Measurements from ENCODE around the gene ZNF862. TPM values are rescaled to one million over a fixed set of nuclear protein-coding genes. Genes with fewer than 3 reads are reported as not detected.

The ZNF862 gene
- total and polyA plus RNA-seq, 2 donors (not counting 3 experiments of a cell fraction or from before 2014, with no cell fraction given) = 10.8 to 14.7 TPM

- no peak overlapping the region for H3K4me3 ChIP-seq (replicated peaks in 1 of 3; ENCODE audit: insufficient read depth in 1 of 3, low read depth in 1 of 3, low read length in 3 of 3)
- no peak overlapping the region for H3K4me2 ChIP-seq (ENCODE audit: insufficient read depth, low read length)
- ChIA-PET CTCF (no interaction called here), POLR2A (no interaction called here)
- H3K79me2 ChIP-seq (ENCODE audit: control insufficient read depth, insufficient read depth, low read length) = no peaks in the 10 kb centered on the region
- no peak overlapping the region for H3K9ac ChIP-seq (replicated peaks; ENCODE audit: extremely low read depth, insufficient read depth, low read length)
- no peaks in the 10 kb centered on the region for H3K9me3 ChIP-seq (replicated peaks; ENCODE audit: control insufficient read depth, insufficient read depth, low read length)
- no peaks in the 10 kb centered on the region for H3K36me3 ChIP-seq (ENCODE audit: control insufficient read depth in 2 of 2, extremely low read depth in 1 of 2, insufficient read depth in 2 of 2, low read length in 2 of 2)
- intact Hi-C loops (cut with micrococcal nuclease) = no loop called here
- dilution Hi-C loops (cut with MboI; ENCODE audit: extremely low pct_ligation_motif_present, low sequenced_read_pairs) = no loop called here
- no peaks in the 10 kb centered on the region for H3K27me3 ChIP-seq (ENCODE audit: control insufficient read depth in 2 of 2, insufficient read depth in 2 of 2, low read length in 2 of 2)
- H3K4me1 ChIP-seq (ENCODE audit: control insufficient read depth, extremely low read depth, insufficient read depth, low read length) = peaks cover 13% of the 10 kb centered on the region
- BruUV-seq (replicated peaks) = no TSS peak
- H2AFZ ChIP-seq (ENCODE audit: low read depth, low read length) = no peak overlapping the region
- DNase-seq (ENCODE audit: low read depth, low spot score) (no peak), FAIRE-seq (no peak)
- H3K27ac ChIP-seq (ENCODE audit: insufficient read depth, low read depth, low read length) = no peak overlapping the region
- TF ChIP-seq MYC (IDR thresholded peaks at IDR 0.05; ENCODE audit: low read depth, low read length) (no peak), JUN (IDR thresholded peaks at IDR 0.05; ENCODE audit: borderline replicate concordance, insufficient read depth, insufficient read length, low read depth) (no peak)
- H4K20me1 ChIP-seq (replicated peaks; ENCODE audit: control insufficient read depth, extremely low read depth, insufficient read depth, low read length) = no peaks in the 10 kb centered on the region
- H3K9me1 ChIP-seq (replicated peaks; ENCODE audit: control insufficient read depth, extremely low read depth, insufficient read depth, low read length) = no peaks in the 10 kb centered on the region
Observed at GRCh38 chr7:149875396-149875795, 37.2 kb downstream of the ZNF862 start.

- no peaks in the 10 kb centered on the region for H3K27me3 ChIP-seq (ENCODE audit: control insufficient read depth in 2 of 2, insufficient read depth in 2 of 2, low read length in 2 of 2)
- no peak overlapping the region for H3K4me3 ChIP-seq (replicated peaks in 1 of 3; ENCODE audit: insufficient read depth in 1 of 3, low read depth in 1 of 3, low read length in 3 of 3)
- CTCF ChIA-PET = no interaction called here
- H3K4me2 ChIP-seq (ENCODE audit: insufficient read depth, low read length) = no peak overlapping the region
- no peaks in the 10 kb centered on the region for H3K9me1 ChIP-seq (replicated peaks; ENCODE audit: control insufficient read depth, extremely low read depth, insufficient read depth, low read length)
- no peaks in the 10 kb centered on the region for H4K20me1 ChIP-seq (replicated peaks; ENCODE audit: control insufficient read depth, extremely low read depth, insufficient read depth, low read length)
- H2AFZ ChIP-seq (ENCODE audit: low read depth, low read length) = no peak overlapping the region
- H3K4me1 ChIP-seq (ENCODE audit: control insufficient read depth, extremely low read depth, insufficient read depth, low read length) = peaks cover 7% of the 10 kb centered on the region
- H3K27ac ChIP-seq (ENCODE audit: insufficient read depth, low read depth, low read length) = no peak overlapping the region
- no peaks in the 10 kb centered on the region for H3K36me3 ChIP-seq (ENCODE audit: control insufficient read depth in 2 of 2, extremely low read depth in 1 of 2, insufficient read depth in 2 of 2, low read length in 2 of 2)
- no peak overlapping the region for H3K9ac ChIP-seq (replicated peaks; ENCODE audit: extremely low read depth, insufficient read depth, low read length)
- H3K9me3 ChIP-seq (replicated peaks; ENCODE audit: control insufficient read depth, insufficient read depth, low read length) = no peaks in the 10 kb centered on the region
- intact Hi-C loops (cut with micrococcal nuclease) (no loop called here), dilution Hi-C loops (cut with MboI; ENCODE audit: extremely low pct_ligation_motif_present, low sequenced_read_pairs) (no loop called here)
- no TSS peak for BruUV-seq (replicated peaks)
- no peak for TF ChIP-seq GATA2 (IDR thresholded peaks at IDR 0.05; ENCODE audit: insufficient read depth, insufficient read length, low read depth, low read length)
- TF ChIP-seq MAX (IDR thresholded peaks at IDR 0.05; ENCODE audit: insufficient read depth, insufficient read length) = no peak
- TF ChIP-seq JUN (IDR thresholded peaks at IDR 0.05; ENCODE audit: borderline replicate concordance, insufficient read depth, insufficient read length, low read depth) = no peak
- TF ChIP-seq FOS (IDR thresholded peaks at IDR 0.05; ENCODE audit: borderline replicate concordance, insufficient read depth, low read length) = no peak
- no peak for TF ChIP-seq MYC (IDR thresholded peaks at IDR 0.05; ENCODE audit: low read depth, low read length)
- no peak for TF ChIP-seq POLR2AphosphoS5 (IDR thresholded peaks at IDR 0.05; ENCODE audit: insufficient read depth, low read depth, low read length)
- TF ChIP-seq POLR2A (IDR thresholded peaks at IDR 0.05; ENCODE audit: low read depth, low read length) = no peak
- TF ChIP-seq EZH2 (IDR thresholded peaks at IDR 0.05; ENCODE audit: borderline replicate concordance, low read depth, low read length, severe bottlenecking) = no peak
- TF ChIP-seq CTCF (IDR thresholded peaks at IDR 0.05; ENCODE audit: extremely low read depth in 1 of 2, insufficient read depth in 1 of 2, low read depth in 1 of 2, low read length in 2 of 2) = no peak
- H3K79me2 ChIP-seq (ENCODE audit: control insufficient read depth, insufficient read depth, low read length) = no peaks in the 10 kb centered on the region
- FAIRE-seq = no peak
- POLR2A ChIA-PET = no interaction called here
- no peak for DNase-seq (ENCODE audit: low read depth, low spot score)
Observed at GRCh38 chr7:149877890-149878522, 39.8 kb downstream of the ZNF862 start.

All from endothelial cell of umbilical vein (primary cell).